Coronary artery (tissue), 2 donors: ENCODE data around the gene SYK.

Source experiments
- DNase-seq: peaks from one replicate; pipeline ENCODE4 v3.0.0-alpha.2; 2017; ENCODE audit warnings: low spot score
- H3K27ac ChIP-seq, 2 donors: fragments of 200-600 bp; sonication (generic); one replicate each; pipeline ENCODE4 v1.5.1; 2016 to 2019
- H3K4me3 ChIP-seq: fragments of 200-600 bp; sonication (generic); 2 replicates; pipeline ENCODE4 v1.5.1; 2016; ENCODE audit warnings: mild to moderate bottlenecking, moderate library complexity
- CTCF ChIP-seq: fragments of 200-600 bp; sonication (generic); IDR thresholded peaks from one replicate; pipeline ENCODE4 v1.5.1; 2019; ENCODE audit warnings: antibody characterized with exemption

SYK gene

GRCh38 chr9:90807006-90807405 is 5.4 kb downstream of the SYK start:
- no peak overlapping the region for H3K4me3 ChIP-seq
- no peak for TF ChIP-seq CTCF
- no peak for DNase-seq
- H3K27ac ChIP-seq: no peak overlapping the region

- no peak for TF ChIP-seq CTCF
- peak overlapping the region in 1 of 2 donors; percentile 41 for H3K27ac ChIP-seq
- no peak for DNase-seq
Observed at GRCh38 chr9:90808398-90808797, 6.8 kb downstream of the SYK start.

GRCh38 chr9:90808890-90809685 is 7.5 kb downstream of the SYK start:
- DNase-seq: no peak
- Histone ChIP-seq H3K4me3 (no peak overlapping the region), H3K27ac (peak overlapping the region in 1 of 2 donors; percentile 55)
- no peak for TF ChIP-seq CTCF

More at GRCh38 chr9:90808398-90808797, 6.8 kb downstream of the SYK start:
- no peak overlapping the region for H3K4me3 ChIP-seq

GRCh38 chr9:90810691-90811090 is 9.1 kb downstream of the SYK start:
- H3K4me3 ChIP-seq: no peak overlapping the region
- DNase-seq: no peak
- H3K27ac ChIP-seq: no peak overlapping the region
- no peak for TF ChIP-seq CTCF

- H3K27ac ChIP-seq: no peak overlapping the region
- no peak for TF ChIP-seq CTCF
- H3K4me3 ChIP-seq: no peak overlapping the region
- no peak for DNase-seq
Observed at GRCh38 chr9:90813046-90813445, 11.4 kb downstream of the SYK start.

- no peak for DNase-seq
- H3K27ac ChIP-seq: no peak overlapping the region
- TF ChIP-seq CTCF: no peak
Observed at GRCh38 chr9:90813523-90813922, 11.9 kb downstream of the SYK start.

GRCh38 chr9:90814355-90814754 is 12.7 kb downstream of the SYK start:
- Histone ChIP-seq H3K27ac (no peak overlapping the region), H3K4me3 (no peak overlapping the region)
- TF ChIP-seq CTCF: no peak
- no peak for DNase-seq

More at GRCh38 chr9:90813523-90813922, 11.9 kb downstream of the SYK start:
- no peak overlapping the region for H3K4me3 ChIP-seq
